SK-N-MC (cell line): ENCODE results near the gene ZNF436.

Experiments used
- EZH2 ChIP-seq: fragments of 200-600 bp; sonication (generic); IDR thresholded peaks from one replicate; pipeline ENCODE4 v1.6.1; 2017; ENCODE audit warnings: antibody characterized with exemption
- FOXP2 ChIP-seq: optimal IDR thresholded peaks from 2 replicates; pipeline ENCODE3; 2011; ENCODE audit warnings: mild to moderate bottlenecking, moderate library complexity; ENCODE audit not compliant: insufficient read depth; ENCODE audit errors: extremely low read length, control extremely low read depth

GRCh38 chr1:23371987-23372880, 2.6 kb upstream of the ZNF436 start:
- TF ChIP-seq FOXP2, result no peak
- TF ChIP-seq EZH2, result no peak
